ENCODE results near the gene RPS27L. TPM values are rescaled to one million over a fixed set of nuclear protein-coding genes. Genes with fewer than 3 reads are reported as not detected.
"Not testable (repeated sequence)": the region's sequence is repeated elsewhere in the genome, so short reads cannot be mapped to it uniquely, and the experiment has no call there.

RPS27L gene
- total and polyA plus RNA-seq, 7 experiments from 2014 or later: 38.7 to 248 (median 111) TPM

- Histone ChIP-seq H3K27ac (ENCODE audit: low read depth, low read length) (no peak overlapping the region), H3K27me3 (ENCODE audit: control insufficient read depth in 2 of 2, insufficient read depth in 2 of 2, low read length in 2 of 2) (no peaks in the 10 kb centered on the region), H3K4me3 (ENCODE audit: low read length) (no peak overlapping the region), H3K9me3 (ENCODE audit: control insufficient read depth in 2 of 3, low read length in 3 of 3) (no peaks in the 10 kb centered on the region), H3K4me1 (ENCODE audit: control insufficient read depth in 2 of 2, insufficient read depth in 2 of 2, low read length in 2 of 2) (no peaks in the 10 kb centered on the region), H3K36me3 (ENCODE audit: control insufficient read depth in 2 of 3, insufficient read depth in 3 of 3, low read length in 3 of 3) (no peaks in the 10 kb centered on the region)
- H3K27ac Mint-ChIP-seq: no peak overlapping the region
- H3K4me1 Mint-ChIP-seq: peaks cover 0 to 2% (median 0%) of the 10 kb centered on the region in 7 donors
- no peaks in the 10 kb centered on the region for H3K36me3 Mint-ChIP-seq
- DNase-seq (no peak), ATAC-seq (no peak)
- ChIA-PET POLR2A (no interaction called here), CTCF (no interaction called here)
- H3K9me3 Mint-ChIP-seq: peaks cover 0 to 4% (median 0%) of the 10 kb centered on the region in 11 donors
- intact Hi-C loops (cut with micrococcal nuclease): no loop called here
- H3K27me3 Mint-ChIP-seq: peaks cover 4 to 15% (median 5%) of the 10 kb centered on the region in 5 donors
- no peak overlapping the region for H3K4me3 Mint-ChIP-seq
Observed at GRCh38 chr15:63103416-63103815, 53.9 kb downstream of the RPS27L start.

GRCh38 chr15:63099581-63099980, 57.7 kb downstream of the RPS27L start:
- ChIA-PET CTCF (interaction anchor here (0.7 kb wide), 1 partner anchor 65 kb away, joined by 3 read pairs; no protein-coding TSS in a partner anchor), POLR2A (interaction anchor here (0.6 kb wide), 1 partner anchor 175 kb away, joined by 3 read pairs; no protein-coding TSS in a partner anchor)
- DNase-seq; H3K27me3 ChIP-seq (ENCODE audit: control insufficient read depth in 2 of 2, insufficient read depth in 2 of 2, low read length in 2 of 2); H3K36me3 ChIP-seq (ENCODE audit: control insufficient read depth in 2 of 3, insufficient read depth in 3 of 3, low read length in 3 of 3); intact Hi-C loops (cut with micrococcal nuclease); ATAC-seq; H3K4me1 Mint-ChIP-seq; H3K9me3 Mint-ChIP-seq; H3K4me1 ChIP-seq (ENCODE audit: control insufficient read depth in 2 of 2, insufficient read depth in 2 of 2, low read length in 2 of 2); H3K4me3 ChIP-seq (ENCODE audit: low read length); H3K9me3 ChIP-seq (ENCODE audit: control insufficient read depth in 2 of 3, low read length in 3 of 3); H3K36me3 Mint-ChIP-seq; H3K4me3 Mint-ChIP-seq; H3K27ac ChIP-seq (ENCODE audit: low read depth, low read length); H3K27ac Mint-ChIP-seq: not testable (repeated sequence)
- H3K27me3 Mint-ChIP-seq: peaks cover 0 to 11% (median 0%) of the 10 kb centered on the region in 5 donors

DNA sequence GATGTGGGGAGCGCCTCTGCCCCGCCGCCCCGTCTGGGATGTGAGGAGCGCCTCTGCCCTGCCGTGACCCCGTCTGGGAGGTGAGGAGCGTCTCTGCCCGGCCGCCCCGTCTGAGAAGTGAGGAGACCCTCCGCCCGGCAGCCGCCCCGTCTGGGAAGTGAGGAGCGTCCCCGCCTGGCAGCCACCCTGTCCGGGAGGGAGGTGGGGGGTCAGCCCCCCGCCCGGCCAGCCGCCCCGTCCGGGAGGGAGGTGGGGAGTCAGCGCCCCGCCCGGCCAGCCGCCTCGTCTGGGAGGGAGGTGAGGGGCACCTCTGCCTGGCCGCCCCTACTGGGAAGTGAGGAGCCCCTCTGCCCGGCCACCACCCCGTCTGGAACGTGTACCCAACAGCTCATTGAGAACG, 58.4 kb downstream of the RPS27L start:
- H3K4me3 ChIP-seq (ENCODE audit: low read length); H3K36me3 ChIP-seq (ENCODE audit: control insufficient read depth in 2 of 3, insufficient read depth in 3 of 3, low read length in 3 of 3); intact Hi-C loops (cut with micrococcal nuclease); CTCF ChIA-PET; H3K27ac ChIP-seq (ENCODE audit: low read depth, low read length); H3K4me1 ChIP-seq (ENCODE audit: control insufficient read depth in 2 of 2, insufficient read depth in 2 of 2, low read length in 2 of 2); H3K36me3 Mint-ChIP-seq; POLR2A ChIA-PET; H3K4me1 Mint-ChIP-seq; H3K27me3 Mint-ChIP-seq; H3K4me3 Mint-ChIP-seq; DNase-seq; H3K27ac Mint-ChIP-seq; ATAC-seq; H3K9me3 ChIP-seq (ENCODE audit: control insufficient read depth in 2 of 3, low read length in 3 of 3); H3K9me3 Mint-ChIP-seq; H3K27me3 ChIP-seq (ENCODE audit: control insufficient read depth in 2 of 2, insufficient read depth in 2 of 2, low read length in 2 of 2): not testable (repeated sequence)

Other genes with a start within 250 kb of the RPS27L start
- 10 to 100 TPM in 4 of 5 experiments, 1 to 10 TPM in 1; 6.0 to 24.7 (median 19.2) TPM for gene TPM1, start 114.7 kb downstream of the RPS27L start, total RNA-seq
- gene TPM1, start 114.7 kb downstream of the RPS27L start, polyA plus RNA-seq: 10 to 100 TPM in 1 of 2 donors, 1 to 10 TPM in 1; 8.6 to 10.9 TPM
- gene LACTB, start 35.6 kb downstream of the RPS27L start, total RNA-seq: 10 to 100 TPM in 4 of 5 experiments, 1 to 10 TPM in 1; 9.8 to 23.2 (median 10.7) TPM
- 10 to 100 TPM in 1 of 2 donors, 1 to 10 TPM in 1; 8.2 to 10.3 TPM for gene LACTB, start 35.6 kb downstream of the RPS27L start, polyA plus RNA-seq
- gene RAB8B, start 32.1 kb upstream of the RPS27L start, total RNA-seq: 100 to 1,000 TPM in 1 of 5 experiments, 10 to 100 TPM in 4; 37.2 to 100 (median 71.3) TPM
- 10 to 100 TPM; 30.4 to 32.0 TPM for gene RAB8B, start 32.1 kb upstream of the RPS27L start, polyA plus RNA-seq
- gene APH1B, start 120.1 kb upstream of the RPS27L start, total RNA-seq: 10 to 100 TPM in 4 of 5 experiments, 1 to 10 TPM in 1; 9.9 to 29.9 (median 17.6) TPM
- gene APH1B, start 120.1 kb upstream of the RPS27L start, polyA plus RNA-seq: 10 to 100 TPM; 10.9 to 11.4 TPM
- gene CA12, start 224.4 kb upstream of the RPS27L start, total RNA-seq: under 1 TPM in 1 of 5 experiments, not detected in 4; 0.02 TPM
- gene CA12, start 224.4 kb upstream of the RPS27L start, polyA plus RNA-seq: not detected

Measured in naive thymus-derived CD4-positive, alpha-beta T cell (primary cell).